Type B pancreatic cell (in vitro differentiated cells): ENCODE measurements around the gene PRKN. TPM values are rescaled to one million over a fixed set of nuclear protein-coding genes. Genes with fewer than 3 reads are reported as not detected.

Experiments used
- DNase-seq: peaks from one replicate; pipeline ENCODE4 v3.0.0; 2021; ENCODE audit warnings: mixed read lengths; ENCODE audit not compliant: unreplicated experiment; ENCODE audit errors: extremely low spot score
- H3K27ac Mint-ChIP-seq: 2 replicates; pipeline ENCODE4 v1.8.0; 2021; ENCODE audit warnings: mild to moderate bottlenecking, mixed read lengths
- H3K27me3 Mint-ChIP-seq: 2 replicates; pipeline ENCODE4 v1.8.0; 2021; ENCODE audit warnings: mixed read lengths
- H3K36me3 Mint-ChIP-seq: 2 replicates; pipeline ENCODE4 v1.8.0; 2021; ENCODE audit warnings: mixed read lengths
- H3K4me1 Mint-ChIP-seq: one replicate; pipeline ENCODE4 v1.8.0; 2021; ENCODE audit warnings: mixed read lengths; ENCODE audit not compliant: unreplicated experiment
- H3K4me3 Mint-ChIP-seq: 2 replicates; pipeline ENCODE4 v1.8.0; 2021; ENCODE audit warnings: mild to moderate bottlenecking, mixed read lengths
- H3K9me3 Mint-ChIP-seq: 2 replicates; pipeline ENCODE4 v1.8.0; 2021; ENCODE audit warnings: mixed read lengths
- total RNA-seq: library from RNA; stranded (reverse); gene quantifications from 2 replicates; pipeline ENCODE4 v1.2.1, GENCODE V29; 2021; ENCODE audit warnings: low replicate concordance
- TF ChIP-seq, protein P1 (sequence below): fragments of 200-600 bp; sonication (generic); conservative IDR thresholded peaks from 2 replicates; pipeline ENCODE4 v1.5.0; 2021; ENCODE audit warnings: antibody characterized with exemption, mild to moderate bottlenecking

The PRKN gene
- total RNA-seq, 1 donor from 2014 or later: 6.2 TPM

DNA sequence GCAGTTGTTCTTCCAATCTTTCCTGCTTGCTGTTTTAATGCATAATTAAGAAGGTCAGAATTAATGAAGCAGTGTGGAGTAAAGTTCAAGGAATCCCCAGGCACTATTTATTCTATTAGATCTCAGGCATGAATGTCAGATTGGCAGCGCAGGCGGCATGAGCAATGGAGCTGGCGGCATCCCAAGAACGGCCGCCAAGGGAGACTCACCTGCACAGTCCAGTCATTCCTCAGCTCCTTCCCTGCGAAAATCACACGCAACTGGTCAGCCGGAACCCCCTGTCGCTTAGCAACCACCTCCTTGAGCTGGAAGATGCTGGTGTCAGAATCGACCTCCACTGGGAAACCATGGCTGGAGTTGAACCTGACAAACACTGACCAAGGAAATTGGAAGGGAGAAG, 284.5 kb downstream of the PRKN start:
- TF ChIP-seq, protein P1, sequence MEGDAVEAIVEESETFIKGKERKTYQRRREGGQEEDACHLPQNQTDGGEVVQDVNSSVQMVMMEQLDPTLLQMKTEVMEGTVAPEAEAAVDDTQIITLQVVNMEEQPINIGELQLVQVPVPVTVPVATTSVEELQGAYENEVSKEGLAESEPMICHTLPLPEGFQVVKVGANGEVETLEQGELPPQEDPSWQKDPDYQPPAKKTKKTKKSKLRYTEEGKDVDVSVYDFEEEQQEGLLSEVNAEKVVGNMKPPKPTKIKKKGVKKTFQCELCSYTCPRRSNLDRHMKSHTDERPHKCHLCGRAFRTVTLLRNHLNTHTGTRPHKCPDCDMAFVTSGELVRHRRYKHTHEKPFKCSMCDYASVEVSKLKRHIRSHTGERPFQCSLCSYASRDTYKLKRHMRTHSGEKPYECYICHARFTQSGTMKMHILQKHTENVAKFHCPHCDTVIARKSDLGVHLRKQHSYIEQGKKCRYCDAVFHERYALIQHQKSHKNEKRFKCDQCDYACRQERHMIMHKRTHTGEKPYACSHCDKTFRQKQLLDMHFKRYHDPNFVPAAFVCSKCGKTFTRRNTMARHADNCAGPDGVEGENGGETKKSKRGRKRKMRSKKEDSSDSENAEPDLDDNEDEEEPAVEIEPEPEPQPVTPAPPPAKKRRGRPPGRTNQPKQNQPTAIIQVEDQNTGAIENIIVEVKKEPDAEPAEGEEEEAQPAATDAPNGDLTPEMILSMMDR: no peak
- no peak overlapping the region for H3K4me3 Mint-ChIP-seq
- no peak for DNase-seq
- no peaks in the 10 kb centered on the region for H3K27me3 Mint-ChIP-seq
- H3K4me1 Mint-ChIP-seq: no peaks in the 10 kb centered on the region
- no peak overlapping the region for H3K27ac Mint-ChIP-seq
- no peaks in the 10 kb centered on the region for H3K36me3 Mint-ChIP-seq
- peaks cover 6% of the 10 kb centered on the region for H3K9me3 Mint-ChIP-seq

DNA sequence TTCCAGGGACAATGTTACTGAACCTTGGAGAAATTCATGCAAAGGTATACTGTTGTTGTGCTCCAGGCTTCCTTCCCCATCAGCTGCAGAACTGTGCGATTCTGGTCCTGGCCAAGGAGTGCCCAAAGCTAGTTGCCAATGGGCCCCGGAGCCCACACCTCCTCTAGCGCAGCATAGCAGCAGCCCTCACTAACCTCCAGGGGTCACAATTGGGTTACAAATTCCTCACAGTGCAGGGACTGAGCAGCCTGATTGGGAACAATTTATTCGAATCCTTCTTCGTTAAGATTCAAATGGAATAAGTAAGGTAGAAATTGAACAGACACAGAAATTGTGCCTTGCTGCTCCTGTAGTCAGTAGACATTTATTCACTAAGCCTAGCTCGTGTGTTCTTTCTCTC, 284.9 kb downstream of the PRKN start:
- H3K27ac Mint-ChIP-seq: no peak overlapping the region
- H3K27me3 Mint-ChIP-seq: no peaks in the 10 kb centered on the region
- H3K36me3 Mint-ChIP-seq: no peaks in the 10 kb centered on the region
- H3K4me1 Mint-ChIP-seq: no peaks in the 10 kb centered on the region
- H3K9me3 Mint-ChIP-seq: peaks cover 6% of the 10 kb centered on the region
- TF ChIP-seq, protein P1: peak; percentile 74
- no peak overlapping the region for H3K4me3 Mint-ChIP-seq
- no peak for DNase-seq

DNA sequence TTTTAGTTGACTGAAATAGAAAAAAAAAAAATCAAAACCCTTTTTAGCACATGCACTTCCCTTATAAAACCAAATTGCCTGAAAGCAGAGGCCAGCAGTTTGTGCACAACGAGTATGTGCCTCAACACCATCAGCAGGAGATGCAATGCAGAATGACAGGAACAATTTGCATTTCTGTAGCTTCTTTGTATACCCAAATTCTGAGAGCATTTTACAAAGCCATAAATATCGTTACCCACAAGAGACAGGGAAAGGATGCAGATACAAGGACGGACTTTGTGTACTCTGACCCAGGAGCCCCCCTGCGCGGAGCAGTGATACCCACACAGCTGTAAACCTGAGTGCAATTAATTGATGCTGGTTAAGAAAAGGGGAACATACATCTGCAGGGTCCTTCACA, 285.6 kb downstream of the PRKN start:
- Mint-ChIP-seq H3K4me1 (no peaks in the 10 kb centered on the region), H3K27me3 (no peaks in the 10 kb centered on the region), H3K4me3 (no peak overlapping the region), H3K36me3 (no peaks in the 10 kb centered on the region), H3K9me3 (peaks cover 6% of the 10 kb centered on the region), H3K27ac (no peak overlapping the region)
- TF ChIP-seq, protein P1: no peak
- no peak for DNase-seq

DNA sequence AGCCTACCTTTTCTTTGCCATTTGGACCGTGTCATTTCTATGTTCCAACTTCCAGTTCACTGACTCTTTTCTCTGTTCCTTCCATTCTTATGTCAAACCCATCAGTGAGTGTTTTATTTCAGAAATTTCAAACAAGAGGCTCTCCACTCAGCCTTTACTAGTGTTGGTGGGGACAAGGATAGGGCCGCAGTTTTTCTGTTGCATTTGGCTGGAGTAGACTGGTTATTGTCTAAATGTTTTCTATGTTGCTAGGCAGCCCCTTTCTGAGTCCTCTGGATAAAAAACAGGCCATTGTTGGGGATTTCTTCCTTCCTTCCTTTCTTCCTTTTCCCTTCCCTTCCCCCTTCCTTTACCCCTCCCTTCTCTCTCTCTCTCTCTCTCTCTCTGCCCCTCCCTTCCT, 288.6 kb downstream of the PRKN start:
- H3K27ac Mint-ChIP-seq: no peak overlapping the region
- no peaks in the 10 kb centered on the region for H3K36me3 Mint-ChIP-seq
- no peak for DNase-seq
- TF ChIP-seq, protein P1: no peak
- H3K4me3 Mint-ChIP-seq: no peak overlapping the region
- H3K27me3 Mint-ChIP-seq: no peaks in the 10 kb centered on the region
- H3K9me3 Mint-ChIP-seq: peaks cover 6% of the 10 kb centered on the region
- no peaks in the 10 kb centered on the region for H3K4me1 Mint-ChIP-seq

DNA sequence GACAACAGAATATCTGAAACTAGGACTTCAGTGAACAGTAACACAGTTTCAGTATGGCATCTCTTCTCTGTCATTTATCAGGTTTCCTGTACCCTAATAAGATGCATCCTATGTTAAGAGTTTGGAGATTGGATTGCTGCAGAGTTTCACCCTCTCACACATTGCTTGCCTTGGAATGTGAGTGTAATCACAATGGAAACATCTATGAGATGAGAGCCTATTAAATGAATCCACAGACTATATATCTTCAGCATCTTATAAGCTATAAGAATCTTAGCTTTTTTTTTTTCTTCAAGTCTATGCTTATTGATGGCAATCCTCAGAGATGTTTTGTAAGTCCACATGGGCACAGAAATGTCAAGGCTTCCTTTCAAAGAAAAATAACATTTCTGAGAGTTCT, 292.5 kb downstream of the PRKN start:
- Mint-ChIP-seq H3K9me3 (peaks cover 6% of the 10 kb centered on the region), H3K4me3 (no peak overlapping the region), H3K36me3 (no peaks in the 10 kb centered on the region), H3K27ac (no peak overlapping the region), H3K4me1 (no peaks in the 10 kb centered on the region), H3K27me3 (no peaks in the 10 kb centered on the region)
- TF ChIP-seq, protein P1: no peak
- no peak for DNase-seq

DNA sequence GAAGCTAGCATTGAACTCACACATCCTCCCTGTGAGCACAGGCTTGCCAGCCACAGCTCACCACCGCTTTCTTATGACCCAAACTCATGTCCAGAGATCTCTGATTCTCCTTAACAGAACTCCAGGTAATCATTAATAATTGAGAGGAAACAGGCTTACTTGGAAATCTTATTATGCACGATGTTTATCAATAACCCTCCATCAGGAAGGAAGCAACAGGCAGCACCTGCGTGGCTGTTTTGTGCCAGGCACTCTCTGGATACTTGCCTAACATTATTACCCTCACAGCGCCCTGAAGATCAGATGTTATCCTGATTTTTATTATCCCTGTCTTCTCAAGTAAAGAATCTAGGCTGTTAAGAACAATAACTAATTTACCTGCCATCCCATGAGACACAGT, 306.6 kb downstream of the PRKN start:
- TF ChIP-seq, protein P1: no peak
- H3K4me1 Mint-ChIP-seq: no peaks in the 10 kb centered on the region
- no peaks in the 10 kb centered on the region for H3K27me3 Mint-ChIP-seq
- no peak overlapping the region for H3K27ac Mint-ChIP-seq
- no peaks in the 10 kb centered on the region for H3K36me3 Mint-ChIP-seq
- no peak for DNase-seq
- no peak overlapping the region for H3K4me3 Mint-ChIP-seq
- no peaks in the 10 kb centered on the region for H3K9me3 Mint-ChIP-seq
